ENCODE measurements around the gene TMEM131L.
"Not testable (repeated sequence)": the region's sequence is repeated elsewhere in the genome, so short reads cannot be mapped to it uniquely, and the experiment has no call there.

TMEM131L gene

DNA sequence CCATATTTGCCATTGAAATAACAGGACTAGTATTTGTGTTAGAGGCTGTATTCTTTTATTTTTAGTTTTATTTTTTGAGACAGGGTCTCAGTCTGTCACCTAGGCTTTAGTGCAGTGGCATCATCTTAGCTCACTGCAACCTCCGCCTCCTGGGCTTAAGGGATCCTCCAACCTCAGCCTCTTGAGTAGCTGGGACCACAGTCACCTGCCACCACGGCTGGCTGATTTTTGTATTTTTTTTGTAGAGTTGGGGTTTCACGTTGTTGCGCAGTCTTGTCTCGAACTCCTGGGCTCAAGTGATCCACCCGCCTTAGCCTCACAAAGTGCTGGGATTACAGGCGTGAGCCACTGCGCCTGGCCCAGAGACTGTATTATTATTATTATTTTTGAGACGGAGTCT is 15.3 kb downstream of the TMEM131L start:
- no peak for DNase-seq

DNA sequence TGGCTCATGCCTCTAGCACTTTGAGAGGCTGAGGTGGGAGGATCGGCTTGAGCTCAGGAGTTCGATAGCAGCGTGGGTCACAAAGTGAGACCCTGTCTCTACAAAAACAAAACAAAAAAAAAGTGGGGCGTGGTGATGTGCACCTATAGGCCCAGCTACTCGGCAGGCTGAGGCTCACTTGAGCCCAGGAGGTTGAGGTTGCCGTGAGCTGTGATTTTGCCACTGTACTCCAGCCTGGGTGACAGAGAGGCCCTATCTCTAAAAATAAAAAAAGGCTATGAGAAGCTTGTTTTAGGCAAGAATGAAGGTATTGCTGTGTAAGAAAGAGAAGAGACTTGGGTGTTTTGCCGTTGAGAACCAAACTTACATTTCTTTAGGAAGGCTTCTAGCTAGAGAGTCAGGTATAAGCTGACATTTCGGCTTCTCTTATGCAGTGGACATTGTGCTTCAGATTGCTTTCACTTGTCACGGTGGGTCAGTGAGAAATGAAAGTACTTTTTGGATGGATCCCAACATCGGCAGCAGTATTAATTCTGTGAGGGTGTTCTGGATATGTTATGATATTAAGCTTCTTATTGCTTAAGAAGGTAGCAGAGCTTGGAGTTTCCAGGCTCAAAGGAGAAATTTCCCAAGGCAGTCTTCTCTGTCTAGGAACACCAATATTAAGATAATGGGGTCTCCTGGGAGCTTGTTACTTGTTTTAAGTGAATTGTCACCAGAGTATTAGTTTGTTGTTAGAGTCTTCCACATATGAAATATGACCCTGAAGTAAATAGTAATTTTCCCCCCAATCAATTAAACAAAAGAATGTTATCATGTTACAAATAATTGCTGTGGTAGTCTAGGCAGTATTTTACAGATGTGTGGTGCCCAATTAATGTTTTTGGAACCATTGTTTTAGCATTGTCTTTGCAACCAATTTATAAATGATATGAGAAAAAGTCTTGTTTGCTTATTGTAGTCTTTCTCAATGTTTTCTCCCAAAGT is 17.6 kb downstream of the TMEM131L start:
- no peak for DNase-seq

- no peak for DNase-seq
These were observed 19.2 kb downstream of the TMEM131L start for GRCh38 chr4:153485359-153485758.

DNA sequence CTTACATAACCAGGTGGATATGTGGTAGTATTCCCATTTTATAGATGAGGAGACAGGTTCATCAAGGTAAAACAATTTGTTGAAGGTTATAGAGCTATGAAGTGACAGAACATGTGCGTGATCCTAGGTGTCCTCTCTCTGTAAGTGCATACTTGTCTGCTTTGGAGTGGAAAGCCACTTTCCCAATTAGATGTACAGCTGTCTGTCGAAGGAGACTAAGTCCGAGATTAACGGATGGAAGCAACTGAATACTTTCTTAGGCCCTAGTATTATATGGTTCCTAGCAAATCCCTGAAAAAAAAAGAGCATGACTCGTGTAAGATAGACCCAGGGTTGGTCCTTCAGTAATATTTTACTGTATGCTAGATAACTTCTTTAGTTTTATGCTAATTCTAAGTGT is 19.7 kb downstream of the TMEM131L start:
- no peak for DNase-seq

DNA sequence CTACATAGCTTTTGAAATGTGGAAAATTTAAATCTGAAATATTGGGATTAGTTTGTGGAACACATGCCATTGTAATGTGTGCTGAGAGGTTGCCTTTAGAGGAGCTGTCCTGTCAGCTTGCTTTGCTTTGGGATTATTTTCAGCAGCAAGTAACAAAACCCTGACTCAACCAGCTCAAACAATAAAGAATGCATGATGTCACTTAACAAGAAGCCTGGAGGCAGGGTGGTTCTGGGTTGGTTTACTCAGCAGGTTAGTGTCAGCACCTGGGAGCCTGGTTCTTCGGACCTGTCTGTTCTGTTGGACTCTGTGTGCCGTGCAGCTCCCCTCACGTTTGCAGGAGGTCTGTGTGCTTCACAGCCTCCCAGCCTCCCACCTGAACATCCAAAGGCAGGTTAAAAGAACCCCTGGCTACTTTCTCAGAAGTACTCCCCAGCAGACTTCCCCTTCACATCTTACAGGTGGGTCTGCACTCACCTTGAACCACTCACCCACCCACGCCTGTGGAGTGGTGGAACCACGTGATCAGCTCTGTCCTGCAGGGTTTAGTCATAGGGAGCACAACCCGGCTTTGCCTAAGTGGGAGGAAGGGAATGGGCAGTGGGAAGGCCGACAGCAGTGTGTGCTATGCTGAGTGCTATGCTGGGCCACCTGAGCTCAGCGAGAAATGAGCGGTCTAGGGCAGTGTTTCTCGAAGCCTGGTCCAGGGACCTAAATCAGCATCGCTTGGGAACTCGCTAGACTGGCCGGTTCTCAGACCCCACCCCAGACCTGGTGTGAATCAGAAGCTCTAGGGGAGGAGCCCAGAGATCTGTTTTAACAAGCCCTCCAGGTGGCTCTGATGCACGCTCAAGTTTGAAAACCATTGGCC is 20.4 kb downstream of the TMEM131L start:
- DNase-seq, result no peak

DNA sequence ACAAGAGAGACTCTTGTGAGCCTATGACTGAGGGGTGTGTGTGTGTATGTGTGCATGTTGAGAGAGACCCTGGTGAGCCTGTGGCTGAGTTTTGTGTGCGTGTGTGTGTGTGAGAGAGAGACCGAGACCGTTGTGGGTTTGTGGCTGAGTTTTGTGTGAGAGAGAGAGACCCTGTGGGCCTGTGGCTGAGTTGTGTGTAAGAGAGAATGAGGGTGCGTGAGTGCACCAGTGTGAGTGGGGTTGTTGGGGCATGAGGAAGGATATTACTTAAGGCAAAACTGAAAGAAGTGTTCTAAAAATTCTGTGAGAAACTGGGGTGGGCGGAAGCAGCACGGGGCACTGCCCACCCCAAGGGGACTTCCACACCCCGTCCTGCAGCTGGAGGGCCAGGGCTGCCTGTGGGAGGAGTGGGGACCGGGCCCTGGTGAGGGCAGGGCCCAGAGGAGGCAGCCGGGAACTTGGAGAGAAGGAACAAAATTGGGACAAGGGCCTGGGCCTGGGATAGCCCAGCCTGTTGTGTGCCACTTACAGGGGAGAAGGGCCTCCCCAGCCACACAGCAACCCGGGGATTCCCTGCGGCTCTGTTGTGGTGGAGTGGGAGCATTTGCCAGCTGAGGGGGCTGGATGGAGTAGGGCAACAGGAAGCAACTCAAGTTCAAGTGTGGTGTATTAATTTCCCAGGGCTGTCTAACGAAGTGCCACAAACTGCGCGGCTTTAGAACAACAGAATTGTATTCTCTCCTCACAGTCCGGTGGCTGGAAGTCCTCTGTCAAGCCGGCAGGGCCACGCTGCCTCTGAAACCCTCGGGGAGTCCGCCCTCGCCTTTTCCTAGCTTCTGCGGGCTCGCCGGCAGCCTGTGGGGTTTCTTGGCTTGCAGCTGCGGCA is 22.1 kb downstream of the TMEM131L start:
- DNase-seq, result peak; percentile 65

DNA sequence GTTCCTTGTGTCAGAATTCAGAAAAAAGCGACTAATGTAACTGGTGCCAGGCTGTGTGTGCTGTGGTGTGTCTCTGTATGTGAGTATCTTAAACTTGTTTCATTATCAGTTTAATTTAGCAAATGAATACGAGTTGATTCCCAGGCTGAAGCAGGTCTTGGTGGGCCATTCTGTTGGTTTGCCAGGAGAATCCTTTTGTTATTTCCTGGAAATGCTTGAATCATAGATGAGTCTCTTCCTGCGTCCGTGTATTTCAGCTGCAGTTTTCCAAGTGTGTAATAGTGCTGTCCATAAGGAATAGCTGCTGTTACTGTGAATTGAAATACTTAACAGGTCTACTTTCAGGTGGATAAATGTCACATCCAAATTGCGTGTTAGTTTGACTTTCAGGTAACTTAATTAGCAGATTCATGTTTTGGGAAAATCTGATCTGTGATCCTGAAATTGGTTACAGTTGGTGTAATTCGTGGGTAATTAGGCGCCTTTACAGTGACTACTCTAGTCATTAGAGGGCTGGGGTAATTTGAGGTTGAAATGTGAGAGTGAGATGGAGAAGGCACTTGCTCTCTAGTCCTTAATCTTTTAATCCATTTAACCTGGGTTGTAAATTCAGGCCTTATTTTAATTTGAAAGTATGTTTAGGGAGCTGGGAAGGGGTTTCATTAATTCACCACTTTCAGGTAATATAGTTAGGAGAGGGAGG is 23.8 kb downstream of the TMEM131L start:
- DNase-seq, result no peak

- DNase-seq, result no peak
These were observed 24.9 kb downstream of the TMEM131L start for GRCh38 chr4:153490985-153491483.

DNA sequence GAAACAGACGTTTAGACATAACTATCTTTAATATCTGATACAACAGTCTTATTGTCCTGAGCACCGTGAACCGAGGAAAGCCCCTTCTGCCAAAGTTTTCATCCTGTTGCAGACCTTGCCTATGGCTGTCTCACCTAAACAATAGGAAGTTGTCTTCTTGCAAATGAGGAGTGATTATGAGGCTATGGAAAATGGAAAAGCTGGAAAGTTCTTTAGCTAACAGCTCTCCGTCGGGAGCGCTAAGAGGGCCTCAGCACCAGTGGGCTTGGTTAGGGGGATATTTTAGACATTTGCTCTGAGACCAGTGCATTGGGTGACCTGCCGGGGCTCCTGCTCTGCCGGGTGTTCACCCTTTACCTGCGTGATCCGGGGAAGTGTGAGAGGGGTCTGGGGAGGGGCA is 28.4 kb downstream of the TMEM131L start:
- no peak for DNase-seq

GRCh38 chr4:153495480-153496193 is 29.5 kb downstream of the TMEM131L start:
- DNase-seq, result no peak

- no peak for DNase-seq
These were observed 31.0 kb downstream of the TMEM131L start for GRCh38 chr4:153497091-153497531.

- no peak for DNase-seq
These were observed 32.1 kb downstream of the TMEM131L start for GRCh38 chr4:153497988-153498967.

- no peak for DNase-seq
These were observed 32.8 kb downstream of the TMEM131L start for GRCh38 chr4:153499005-153499404.

- no peak for DNase-seq
These were observed 35.4 kb downstream of the TMEM131L start for GRCh38 chr4:153501578-153501977.

DNA sequence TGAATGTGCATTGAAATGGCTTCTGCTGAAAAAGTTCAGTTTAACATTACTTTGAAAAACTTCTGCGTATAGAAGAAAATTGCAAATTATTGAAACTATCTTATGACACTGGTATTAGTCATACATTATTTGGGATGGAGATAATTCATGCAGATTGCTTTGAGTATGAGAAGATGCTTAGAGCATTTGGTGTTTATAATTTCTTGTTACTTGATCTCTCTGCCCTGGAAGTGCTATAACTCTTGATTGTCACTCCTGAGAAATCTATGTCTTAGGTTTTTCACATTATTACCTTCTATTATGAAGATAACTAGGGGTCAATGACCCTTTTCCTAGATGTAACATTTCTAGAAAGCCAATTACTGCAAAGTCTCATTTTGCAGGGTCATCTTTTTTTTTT is 36.4 kb downstream of the TMEM131L start:
- DNase-seq, result no peak

GRCh38 chr4:153506341-153507309 is 40.5 kb downstream of the TMEM131L start:
- no peak for DNase-seq

- DNase-seq, result no peak
These were observed 41.3 kb downstream of the TMEM131L start for GRCh38 chr4:153507310-153508073.

DNA sequence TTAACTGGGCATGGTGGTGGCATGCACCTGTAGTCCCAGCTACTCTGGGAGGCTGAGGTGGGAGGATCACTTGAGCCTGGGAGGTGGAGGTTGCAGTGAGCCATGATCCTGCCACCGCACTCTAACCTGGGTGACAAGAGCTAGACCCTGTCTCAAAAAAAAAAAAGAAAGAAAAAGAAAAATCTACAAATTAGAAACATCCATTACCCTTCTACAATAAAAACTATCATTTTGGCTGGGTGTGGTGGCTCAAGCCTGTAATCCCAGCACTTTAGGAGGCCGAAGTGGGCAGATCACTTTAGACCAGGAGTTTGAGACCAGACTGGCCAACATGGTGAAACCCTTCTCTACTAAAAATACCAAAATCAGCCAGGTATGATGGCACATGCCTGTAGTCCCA is 43.1 kb downstream of the TMEM131L start:
- not testable (repeated sequence) for DNase-seq

All from activated CD4-positive, CD25-positive, alpha-beta regulatory T cell treated with anti-CD3 and anti-CD28 coated beads, Interleukin-2, amount 50 U/mL, for 72 hours (primary cell).